K562 (cell line): Measurements from ENCODE around the gene FAR2. TPM values are rescaled to one million over a fixed set of nuclear protein-coding genes. Genes with fewer than 3 reads are reported as not detected.

Source experiments
- ATAC-seq: fragments of 200-7000 bp; cut with Tn5 transposase; 3 replicates; pipeline ENCODE4 v1.9.1; 2020; ENCODE audit warnings: moderate library complexity
- BruUV-seq: library from RNA; stranded (reverse); fragments of 400-500 nt; replicated peaks from 2 replicates; lab custom pipeline; 2021; lab: Mats Ljungman, UMichigan
- CTCF ChIA-PET: fragments of 300-600 bp; formaldehyde crosslinking; extraction: SDS; loops from one replicate; lab custom pipeline; 2021; ENCODE audit warnings: low intra/inter-chr PET ratio; lab: Yijun Ruan, JAX
- POLR2A ChIA-PET: fragments of 300-600, 350-650 bp; sonication (Branson Sonifier 250); formaldehyde crosslinking; extraction: SDS; loops from one replicate; lab custom pipeline; 2021; ENCODE audit warnings: antibody characterized with exemption, inconsistent platforms; lab: Yijun Ruan, JAX
- DNase-seq, 4 experiments: peaks; one replicate each; pipeline versions ENCODE4 v3.0.0 to v3.0.0-alpha.2; 2011 to 2018; ENCODE audit warnings: low spot score in 3 of 4, mixed read lengths in 3 of 4; ENCODE audit errors: extremely low read depth in 1 of 4
- FAIRE-seq: peaks from 2 replicates; lab custom pipeline; 2011; peaks lifted over from hg19 to GRCh38; lab: Jason Lieb, UNC
- H2AFZ ChIP-seq: 2 replicates; pipeline ENCODE4 v1.6.0; 2011; ENCODE audit warnings: low read depth, low read length, control low read depth, inconsistent platforms
- H3K27ac ChIP-seq: fragments of 200-600 bp; 3 replicates; pipeline ENCODE4 v1.8.0; 2011; ENCODE audit warnings: low read depth, mild to moderate bottlenecking, control low read depth, inconsistent platforms, low read length, moderate library complexity, mixed read lengths; ENCODE audit errors: extremely low read depth
- H3K27me3 ChIP-seq, 2 experiments: fragments of 300-600 bp in 1 of 2; 2 replicates in 1 of 2; 3 replicates in 1 of 2; pipeline versions ENCODE4 v1.6.0 to v1.8.0; 2011; ENCODE audit warnings: inconsistent platforms in 2 of 2, low read length in 2 of 2, mild to moderate bottlenecking in 1 of 2, mixed read lengths in 1 of 2, moderate library complexity in 1 of 2; ENCODE audit not compliant: control insufficient read depth in 2 of 2, insufficient read depth in 2 of 2
- H3K36me3 ChIP-seq: fragments of 300-600 bp; 3 replicates; pipeline ENCODE4 v1.8.0; 2011; ENCODE audit warnings: mild to moderate bottlenecking, low read length, inconsistent platforms; ENCODE audit not compliant: control insufficient read depth, insufficient read depth
- H3K4me1 ChIP-seq, 2 experiments: fragments of 200-600 bp in 1 of 2; replicated peaks in 1 of 2; 2 replicates in 1 of 2; 3 replicates in 1 of 2; pipeline versions ENCODE4 v1.5.1 to v1.8.0; 2011; ENCODE audit warnings: inconsistent platforms in 2 of 2, low read length in 2 of 2, mild to moderate bottlenecking in 1 of 2, mixed read lengths in 1 of 2, moderate library complexity in 1 of 2; ENCODE audit not compliant: control insufficient read depth in 2 of 2, insufficient read depth in 2 of 2
- H3K4me2 ChIP-seq: 2 replicates; pipeline ENCODE4 v1.6.1; 2011; ENCODE audit warnings: low read length, control low read depth, inconsistent platforms, mixed read lengths; ENCODE audit not compliant: insufficient read depth
- H3K4me3 ChIP-seq: fragments of 200-600 bp; sonication (generic), shearing (Covaris generic); 2 replicates; pipeline ENCODE4 v1.5.1; 2016; ENCODE audit warnings: control low read depth, inconsistent platforms
- H3K79me2 ChIP-seq: fragments of 200-600 bp; 3 replicates; pipeline ENCODE4 v1.8.0; 2011; ENCODE audit warnings: low read length, inconsistent platforms; ENCODE audit not compliant: control insufficient read depth, insufficient read depth
- H3K9ac ChIP-seq, 2 experiments: 2 replicates each; pipeline versions ENCODE4 v1.6.0 to v1.6.1; 2011; ENCODE audit warnings: low read depth in 2 of 2, low read length in 2 of 2, control low read depth in 1 of 2, inconsistent platforms in 1 of 2, mild to moderate bottlenecking in 1 of 2, mixed read lengths in 1 of 2; ENCODE audit not compliant: insufficient read depth in 1 of 2
- H3K9me1 ChIP-seq: one replicate; pipeline ENCODE4 v1.6.0; 2011; ENCODE audit warnings: inconsistent platforms, mild to moderate bottlenecking, low read length, moderate library complexity; ENCODE audit not compliant: control insufficient read depth, insufficient read depth
- H3K9me3 ChIP-seq: replicated peaks from 2 replicates; pipeline ENCODE4 v1.5.1; 2011; ENCODE audit warnings: low read depth, low read length, inconsistent platforms; ENCODE audit not compliant: control insufficient read depth, insufficient read depth
- H4K20me1 ChIP-seq: replicated peaks from 2 replicates; pipeline ENCODE4 v1.6.1; 2011; ENCODE audit warnings: low read length, inconsistent platforms, mixed read lengths; ENCODE audit not compliant: control insufficient read depth, insufficient read depth
- BDP1 ChIP-seq: IDR thresholded peaks from 3 replicates; pipeline ENCODE4 v1.6.1; 2011; ENCODE audit not compliant: insufficient read length, insufficient read depth
- GABPA ChIP-seq: fragments of 200-800 bp; sonication (Bioruptor generic); conservative IDR thresholded peaks from 2 replicates; pipeline ENCODE4 v1.6.1; 2016; ENCODE audit warnings: low read depth, missing genetic modification characterization, missing compliant biosample characterization
- RAD21 ChIP-seq, 2 experiments: fragments of 250-450 bp in 1 of 2; fragments of 450-650 bp in 1 of 2; sonication (Bioruptor Pico) in 1 of 2; formaldehyde crosslinking in 1 of 2; IDR thresholded peaks in 1 of 2; conservative IDR thresholded peaks in 1 of 2; 2 replicates each; pipeline versions ENCODE4 v1.4.0 to v1.8.0; 2020 to 2022; ENCODE audit warnings: mild to moderate bottlenecking in 2 of 2, moderate library complexity in 1 of 2
- ZNF146 ChIP-seq: IDR thresholded peaks from one replicate; pipeline ENCODE4 v1.6.1; 2018; ENCODE audit warnings: missing compliant biosample characterization; ENCODE audit not compliant: unreplicated experiment
- ZNF165 ChIP-seq: fragments of 250-450 bp; sonication (Bioruptor Pico); IDR thresholded peaks from 2 replicates; pipeline ENCODE4 v1.4.0; 2020; ENCODE audit warnings: borderline replicate concordance
- WGBS: fragments of 100-300 bp; shearing (Covaris generic); methylation state at CpG from one replicate; pipeline ENCODE4 v1.1.6; 2016; ENCODE audit warnings: low coverage, mixed read lengths; ENCODE audit not compliant: insufficient coverage; ENCODE audit errors: missing lambda C conversion rate; 5-methylcytosine and 5-hydroxymethylcytosine counted together
- in situ Hi-C: fragments of 300-500 bp; cut with MboI; formaldehyde crosslinking; loops from 4 replicates; pipeline ENCODE4 v1.15.0; 2018; ENCODE audit warnings: inconsistent platforms, mixed read lengths
- intact Hi-C: fragments of 100-400 bp; cut with micrococcal nuclease; formaldehyde crosslinking; loops from 2 replicates; pipeline ENCODE4 v1.14.2; 2022
- polyA plus RNA-seq, 8 experiments: library from polyadenylated mRNA; depleted of rRNA in 4 of 8; stranded (reverse) in 5 of 8; unstranded in 3 of 8; fragments of >200 nt; fragmentation: Nextera tagmentation in 2 of 8; fragmentation: Illumina TruSeq in 1 of 8; extraction: Ambion mirVana in 2 of 8; extraction: Trizol in 1 of 8; gene quantifications; 2 replicates each; pipeline versions ENCODE4 v1.2.1 to v1.2.3, GENCODE V29; 2011 to 2014; ENCODE audit warnings: inconsistent platforms in 1 of 8, missing spikeins in 1 of 8
- total RNA-seq, 7 experiments: library from RNA; depleted of rRNA in 6 of 7; stranded (reverse); fragments of >200 nt in 6 of 7; fragmentation: Illumina TruSeq in 2 of 7; extraction: Trizol in 2 of 7; gene quantifications; 2 replicates each; pipeline versions ENCODE4 v1.2.1 to v1.2.3, GENCODE V29; 2011 to 2021; ENCODE audit warnings: low replicate concordance in 1 of 7
- TF ChIP-seq, protein P1 (sequence below): sonication (generic); formaldehyde crosslinking; IDR thresholded peaks from 2 replicates; pipeline ENCODE4 v1.8.0; 2022; ENCODE audit warnings: mild to moderate bottlenecking, missing genetic modification reagents
- TF ChIP-seq, protein P2 (sequence below): fragments of 450-650 bp; formaldehyde crosslinking; IDR thresholded peaks from 2 replicates; pipeline ENCODE4 v1.4.0; 2020; ENCODE audit warnings: mild to moderate bottlenecking, moderate library complexity
- TF ChIP-seq, protein P3 (sequence below): sonication (generic); formaldehyde crosslinking; IDR thresholded peaks from 2 replicates; pipeline ENCODE4 v1.8.1; 2023; ENCODE audit warnings: mild to moderate bottlenecking, missing genetic modification reagents

FAR2 gene
- total and polyA plus RNA-seq, 9 of the 15 experiments (the other 6 are each of a cell fraction or from before 2014, with no cell fraction given) = 5.0 to 13.4 (median 8.5) TPM

DNA sequence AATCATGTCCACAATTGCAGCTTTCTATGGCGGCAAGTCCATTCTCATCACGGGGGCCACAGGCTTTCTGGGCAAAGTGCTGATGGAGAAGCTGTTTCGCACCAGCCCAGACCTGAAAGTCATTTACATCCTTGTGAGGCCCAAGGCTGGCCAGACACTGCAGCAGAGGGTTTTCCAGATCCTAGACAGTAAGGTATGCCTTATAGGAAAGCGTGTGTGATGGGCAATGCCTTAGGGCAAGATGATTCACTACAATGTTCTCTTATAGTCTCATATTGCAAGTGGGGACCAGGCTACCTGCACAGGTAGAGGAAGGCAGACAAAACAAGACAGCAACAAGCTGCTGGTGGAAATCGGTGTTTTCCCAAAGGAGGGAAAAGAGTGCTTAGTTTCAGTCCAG lies 121.4 kb downstream of the FAR2 start (continued):
- TF ChIP-seq, protein P1, sequence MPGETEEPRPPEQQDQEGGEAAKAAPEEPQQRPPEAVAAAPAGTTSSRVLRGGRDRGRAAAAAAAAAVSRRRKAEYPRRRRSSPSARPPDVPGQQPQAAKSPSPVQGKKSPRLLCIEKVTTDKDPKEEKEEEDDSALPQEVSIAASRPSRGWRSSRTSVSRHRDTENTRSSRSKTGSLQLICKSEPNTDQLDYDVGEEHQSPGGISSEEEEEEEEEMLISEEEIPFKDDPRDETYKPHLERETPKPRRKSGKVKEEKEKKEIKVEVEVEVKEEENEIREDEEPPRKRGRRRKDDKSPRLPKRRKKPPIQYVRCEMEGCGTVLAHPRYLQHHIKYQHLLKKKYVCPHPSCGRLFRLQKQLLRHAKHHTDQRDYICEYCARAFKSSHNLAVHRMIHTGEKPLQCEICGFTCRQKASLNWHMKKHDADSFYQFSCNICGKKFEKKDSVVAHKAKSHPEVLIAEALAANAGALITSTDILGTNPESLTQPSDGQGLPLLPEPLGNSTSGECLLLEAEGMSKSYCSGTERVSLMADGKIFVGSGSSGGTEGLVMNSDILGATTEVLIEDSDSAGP = no peak
- TF ChIP-seq, protein P2, sequence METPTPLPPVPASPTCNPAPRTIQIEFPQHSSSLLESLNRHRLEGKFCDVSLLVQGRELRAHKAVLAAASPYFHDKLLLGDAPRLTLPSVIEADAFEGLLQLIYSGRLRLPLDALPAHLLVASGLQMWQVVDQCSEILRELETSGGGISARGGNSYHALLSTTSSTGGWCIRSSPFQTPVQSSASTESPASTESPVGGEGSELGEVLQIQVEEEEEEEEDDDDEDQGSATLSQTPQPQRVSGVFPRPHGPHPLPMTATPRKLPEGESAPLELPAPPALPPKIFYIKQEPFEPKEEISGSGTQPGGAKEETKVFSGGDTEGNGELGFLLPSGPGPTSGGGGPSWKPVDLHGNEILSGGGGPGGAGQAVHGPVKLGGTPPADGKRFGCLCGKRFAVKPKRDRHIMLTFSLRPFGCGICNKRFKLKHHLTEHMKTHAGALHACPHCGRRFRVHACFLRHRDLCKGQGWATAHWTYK (CRISPR knock-in tag) = no peak

DNA sequence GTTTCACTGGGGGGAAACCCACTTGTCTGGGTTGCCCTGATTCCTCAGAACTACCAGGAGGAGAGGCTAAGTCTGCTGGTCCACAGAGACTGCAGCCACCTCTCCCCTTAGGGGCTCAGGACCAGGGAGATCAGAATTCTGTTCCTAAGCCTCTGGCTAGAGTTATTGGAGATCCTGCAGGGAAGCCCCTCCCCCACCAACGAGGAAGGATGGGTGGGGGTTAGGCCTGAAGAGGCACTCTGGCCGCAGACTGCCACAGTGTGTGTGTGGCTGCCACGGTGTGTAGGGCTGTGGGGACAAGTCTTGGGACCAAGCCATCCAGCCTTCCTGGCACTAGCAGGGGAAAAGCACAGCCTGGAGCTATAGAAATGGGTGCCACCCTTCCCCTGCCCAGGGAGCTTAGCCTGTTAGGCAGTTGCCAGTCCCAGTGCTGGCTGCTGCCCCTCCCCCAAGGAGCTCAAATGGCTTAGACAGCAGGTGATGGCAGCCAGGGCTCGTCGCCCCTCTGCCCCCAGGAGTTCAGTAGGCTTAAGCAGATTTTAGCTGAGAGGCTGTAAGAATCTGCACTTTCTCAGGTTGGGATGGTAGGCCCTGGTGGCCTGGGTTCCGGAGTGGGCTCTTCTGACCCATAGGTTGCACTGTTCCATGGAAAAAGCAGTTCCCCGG lies 124.2 kb downstream of the FAR2 start:
- intact Hi-C loops (no loop called here), in situ Hi-C loops (no loop called here)
- POLR2A ChIA-PET = no interaction called here
- DNase-seq (no peak), ATAC-seq (no peak), FAIRE-seq (no peak)
- Histone ChIP-seq H3K9me3 (no peaks in the 10 kb centered on the region), H3K27me3 (no peaks in the 10 kb centered on the region), H3K27ac (no peak overlapping the region), H3K4me3 (no peak overlapping the region), H3K9me1 (no peaks in the 10 kb centered on the region), H3K4me1 (no peaks in the 10 kb centered on the region), H2AFZ (no peak overlapping the region), H3K4me2 (no peak overlapping the region), H4K20me1 (no peaks in the 10 kb centered on the region), H3K9ac (no peak overlapping the region; a peak in 1 of 4 replicates), H3K79me2 (no peaks in the 10 kb centered on the region), H3K36me3 (no peaks in the 10 kb centered on the region)
- CTCF ChIA-PET = no interaction called here
- TF ChIP-seq ZNF165 (CRISPR knock-in tag) (no peak), GABPA (tag) (no peak), RAD21 (CRISPR knock-in tag; conservative IDR thresholded peaks at IDR 0.05 in 1 of 2, IDR thresholded peaks at IDR 0.05 in 1 of 2) (no peak), BDP1 (no peak), ZNF146 (no peak)
- TF ChIP-seq, protein P3, sequence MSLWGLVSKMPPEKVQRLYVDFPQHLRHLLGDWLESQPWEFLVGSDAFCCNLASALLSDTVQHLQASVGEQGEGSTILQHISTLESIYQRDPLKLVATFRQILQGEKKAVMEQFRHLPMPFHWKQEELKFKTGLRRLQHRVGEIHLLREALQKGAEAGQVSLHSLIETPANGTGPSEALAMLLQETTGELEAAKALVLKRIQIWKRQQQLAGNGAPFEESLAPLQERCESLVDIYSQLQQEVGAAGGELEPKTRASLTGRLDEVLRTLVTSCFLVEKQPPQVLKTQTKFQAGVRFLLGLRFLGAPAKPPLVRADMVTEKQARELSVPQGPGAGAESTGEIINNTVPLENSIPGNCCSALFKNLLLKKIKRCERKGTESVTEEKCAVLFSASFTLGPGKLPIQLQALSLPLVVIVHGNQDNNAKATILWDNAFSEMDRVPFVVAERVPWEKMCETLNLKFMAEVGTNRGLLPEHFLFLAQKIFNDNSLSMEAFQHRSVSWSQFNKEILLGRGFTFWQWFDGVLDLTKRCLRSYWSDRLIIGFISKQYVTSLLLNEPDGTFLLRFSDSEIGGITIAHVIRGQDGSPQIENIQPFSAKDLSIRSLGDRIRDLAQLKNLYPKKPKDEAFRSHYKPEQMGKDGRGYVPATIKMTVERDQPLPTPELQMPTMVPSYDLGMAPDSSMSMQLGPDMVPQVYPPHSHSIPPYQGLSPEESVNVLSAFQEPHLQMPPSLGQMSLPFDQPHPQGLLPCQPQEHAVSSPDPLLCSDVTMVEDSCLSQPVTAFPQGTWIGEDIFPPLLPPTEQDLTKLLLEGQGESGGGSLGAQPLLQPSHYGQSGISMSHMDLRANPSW (CRISPR knock-in tag) = no peak
- WGBS = 37% methylated on average over 5 of the region's 7 CpGs
- no TSS peak for BruUV-seq
